Natural killer cell (primary cell): Measurements from ENCODE around the gene SLC22A4. TPM values are rescaled to one million over a fixed set of nuclear protein-coding genes. Genes with fewer than 3 reads are reported as not detected.

Source experiments
- ATAC-seq, 3 donors: fragments of 150-1000 bp in 2 of 3; fragments of 200-7000 bp in 1 of 3; cut with Tn5 transposase; 1 replicate in 1 of 3; 2 replicates in 2 of 3; pipeline ENCODE4 v1.10.0; 2021; ENCODE audit warnings: mild to moderate bottlenecking in 2 of 3, moderate library complexity in 2 of 3
- DNase-seq, 2 donors: peaks; one replicate each; pipeline versions ENCODE4 v3.0.0 to v3.0.0-alpha.2; 2013 to 2021; ENCODE audit warnings: mixed read lengths in 1 of 2
- H3K27ac ChIP-seq: one replicate; pipeline ENCODE4 v1.5.1; 2013; ENCODE audit warnings: mild to moderate bottlenecking, low read length
- H3K27me3 ChIP-seq: one replicate; pipeline ENCODE4 v1.6.1; 2013; ENCODE audit warnings: low read length; ENCODE audit not compliant: control insufficient read depth, insufficient read depth
- H3K36me3 ChIP-seq: one replicate; pipeline ENCODE4 v1.6.1; 2013; ENCODE audit warnings: low read length; ENCODE audit not compliant: control insufficient read depth, insufficient read depth
- H3K4me1 ChIP-seq: one replicate; pipeline ENCODE4 v1.6.1; 2013; ENCODE audit warnings: low read length; ENCODE audit not compliant: control insufficient read depth, insufficient read depth
- H3K4me3 ChIP-seq: one replicate; pipeline ENCODE4 v1.5.1; 2013; ENCODE audit warnings: low read length
- H3K9me3 ChIP-seq: one replicate; pipeline ENCODE4 v1.6.1; 2013; ENCODE audit warnings: low read length; ENCODE audit not compliant: control insufficient read depth, insufficient read depth
- H3K27ac Mint-ChIP-seq, 2 donors: one replicate each; pipeline ENCODE4 v1.8.0; 2022; ENCODE audit warnings: mild to moderate bottlenecking in 2 of 2, mixed read lengths in 2 of 2, moderate library complexity in 1 of 2
- H3K27me3 Mint-ChIP-seq, 2 donors: one replicate each; pipeline ENCODE4 v1.8.0; 2022; ENCODE audit warnings: low read depth in 2 of 2, mixed read lengths in 2 of 2
- H3K36me3 Mint-ChIP-seq: one replicate; pipeline ENCODE4 v1.8.0; 2022; ENCODE audit warnings: mixed read lengths
- H3K4me1 Mint-ChIP-seq, 2 donors: one replicate each; pipeline ENCODE4 v1.8.0; 2022; ENCODE audit warnings: mixed read lengths in 2 of 2
- H3K4me3 Mint-ChIP-seq: one replicate; pipeline ENCODE4 v1.8.0; 2022; ENCODE audit warnings: mild to moderate bottlenecking, moderate library complexity, mixed read lengths
- H3K9me3 Mint-ChIP-seq, 2 donors: one replicate each; pipeline ENCODE4 v1.8.0; 2022; ENCODE audit warnings: mixed read lengths in 2 of 2
- WGBS: methylation state at CpG from one replicate; pipeline ENCODE4 v1.1.7; 2013; ENCODE audit warnings: missing lambda C conversion rate; ENCODE audit not compliant: insufficient coverage; 5-methylcytosine and 5-hydroxymethylcytosine counted together
- intact Hi-C: fragments of 100-400 bp; cut with micrococcal nuclease; formaldehyde crosslinking; loops from one replicate; pipeline ENCODE4 v1.14.2; 2022
- total RNA-seq, 4 donors: library from RNA; stranded (reverse); fragments of 120-200 nt in 1 of 4; gene quantifications; one replicate each; pipeline versions ENCODE4 v1.2.3 to v1.2.4, GENCODE V29; 2013 to 2022
- TF ChIP-seq, protein P1 (sequence below): fragments of 200-600 bp; IDR thresholded peaks from one replicate; pipeline ENCODE4 v1.8.0; 2022; ENCODE audit warnings: antibody characterized with exemption

SLC22A4 gene
- total RNA-seq, 3 donors from 2014 or later (not counting 1 experiment from before 2014, with no cell fraction given) = 0.14 to 2.3 (median 0.27) TPM

DNA sequence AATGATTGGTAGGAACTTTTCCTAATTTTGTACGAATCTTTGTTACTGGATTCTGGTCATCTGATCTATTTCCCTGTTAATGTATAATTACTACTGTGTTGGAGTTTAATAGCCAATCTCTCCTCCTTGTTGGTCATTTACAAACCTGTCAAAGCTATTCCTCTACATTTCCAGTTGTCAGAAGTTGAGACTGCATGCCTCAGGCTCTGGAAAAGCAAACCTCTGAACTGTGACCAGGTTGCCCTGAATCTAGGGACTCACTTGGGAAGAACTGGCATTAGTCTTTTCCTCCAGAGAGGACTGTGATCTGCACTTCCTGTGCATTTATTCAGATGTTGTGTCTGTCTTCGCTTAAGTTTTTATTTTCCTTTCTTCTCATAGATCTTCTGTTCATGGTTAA, 20.6 kb upstream of the SLC22A4 start:
- ATAC-seq = no peak
- intact Hi-C loops = loop anchor here (2.0 kb wide), 1 partner anchor 547 kb away; no protein-coding TSS in a partner anchor
- H3K4me3 ChIP-seq = no peak overlapping the region
- no peaks in the 10 kb centered on the region for H3K9me3 ChIP-seq
- Mint-ChIP-seq H3K4me3 (no peak overlapping the region), H3K27ac (no peak overlapping the region), H3K9me3 (no peaks in the 10 kb centered on the region), H3K4me1 (peaks cover 0 to 18% of the 10 kb centered on the region in 2 donors), H3K36me3 (no peaks in the 10 kb centered on the region), H3K27me3 (peaks cover 15 to 23% of the 10 kb centered on the region in 2 donors)
- WGBS = 100% methylated on average over 1 of the region's 2 CpGs
- TF ChIP-seq, protein P1, sequence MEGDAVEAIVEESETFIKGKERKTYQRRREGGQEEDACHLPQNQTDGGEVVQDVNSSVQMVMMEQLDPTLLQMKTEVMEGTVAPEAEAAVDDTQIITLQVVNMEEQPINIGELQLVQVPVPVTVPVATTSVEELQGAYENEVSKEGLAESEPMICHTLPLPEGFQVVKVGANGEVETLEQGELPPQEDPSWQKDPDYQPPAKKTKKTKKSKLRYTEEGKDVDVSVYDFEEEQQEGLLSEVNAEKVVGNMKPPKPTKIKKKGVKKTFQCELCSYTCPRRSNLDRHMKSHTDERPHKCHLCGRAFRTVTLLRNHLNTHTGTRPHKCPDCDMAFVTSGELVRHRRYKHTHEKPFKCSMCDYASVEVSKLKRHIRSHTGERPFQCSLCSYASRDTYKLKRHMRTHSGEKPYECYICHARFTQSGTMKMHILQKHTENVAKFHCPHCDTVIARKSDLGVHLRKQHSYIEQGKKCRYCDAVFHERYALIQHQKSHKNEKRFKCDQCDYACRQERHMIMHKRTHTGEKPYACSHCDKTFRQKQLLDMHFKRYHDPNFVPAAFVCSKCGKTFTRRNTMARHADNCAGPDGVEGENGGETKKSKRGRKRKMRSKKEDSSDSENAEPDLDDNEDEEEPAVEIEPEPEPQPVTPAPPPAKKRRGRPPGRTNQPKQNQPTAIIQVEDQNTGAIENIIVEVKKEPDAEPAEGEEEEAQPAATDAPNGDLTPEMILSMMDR = no peak
- H3K27ac ChIP-seq = no peak overlapping the region
- peaks cover 8% of the 10 kb centered on the region for H3K4me1 ChIP-seq
- H3K27me3 ChIP-seq = peaks cover 4% of the 10 kb centered on the region
- DNase-seq = no peak
- H3K36me3 ChIP-seq = no peaks in the 10 kb centered on the region

DNA sequence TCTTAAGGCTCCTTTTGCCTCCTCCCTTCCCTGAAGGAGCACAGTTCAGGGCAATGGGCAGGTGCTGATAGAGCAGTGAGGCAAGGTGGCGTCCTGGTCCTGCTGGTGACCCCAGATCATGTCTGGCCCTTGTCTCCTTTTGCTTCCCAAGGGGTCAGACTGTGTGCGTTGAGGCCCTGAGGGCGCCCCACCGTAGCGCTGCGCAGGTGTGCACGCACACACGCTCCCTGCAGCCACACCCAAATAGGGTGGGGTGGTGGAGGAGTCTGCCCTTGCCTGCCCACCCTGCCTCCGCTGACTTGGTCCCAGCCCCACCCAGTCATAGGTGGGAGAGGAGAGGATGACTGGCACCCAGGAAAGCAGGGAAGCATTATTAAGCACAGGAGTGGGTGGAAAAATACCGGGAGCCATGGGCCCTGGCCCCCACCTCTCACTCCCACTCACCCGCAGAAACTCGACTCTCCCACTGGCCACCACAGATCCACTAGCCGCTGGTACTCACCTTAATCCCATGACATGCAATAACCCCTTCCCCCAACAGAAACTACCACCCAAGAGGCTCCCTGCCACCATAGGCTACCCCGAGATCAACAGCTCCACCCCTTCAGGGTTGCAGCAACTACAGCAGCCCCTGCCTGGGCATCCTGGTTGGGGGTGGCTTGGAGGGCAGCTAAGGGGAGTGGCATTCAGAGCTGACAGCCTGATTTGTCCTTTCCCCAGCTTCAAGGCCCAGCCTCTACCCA, 20.0 kb upstream of the SLC22A4 start:
- Histone ChIP-seq H3K9me3 (no peaks in the 10 kb centered on the region), H3K36me3 (no peaks in the 10 kb centered on the region), H3K27me3 (peaks cover 4% of the 10 kb centered on the region), H3K27ac (no peak overlapping the region), H3K4me3 (no peak overlapping the region), H3K4me1 (peaks cover 8% of the 10 kb centered on the region)
- ATAC-seq = no peak
- Mint-ChIP-seq H3K27ac (no peak overlapping the region), H3K36me3 (no peaks in the 10 kb centered on the region), H3K4me3 (no peak overlapping the region), H3K9me3 (no peaks in the 10 kb centered on the region), H3K27me3 (peaks cover 15 to 23% of the 10 kb centered on the region in 2 donors), H3K4me1 (peaks cover 0 to 18% of the 10 kb centered on the region in 2 donors)
- TF ChIP-seq, protein P1 = no peak
- DNase-seq = no peak
- intact Hi-C loops = no loop called here
- 94% methylated on average over 12 of the region's 14 CpGs for WGBS

DNA sequence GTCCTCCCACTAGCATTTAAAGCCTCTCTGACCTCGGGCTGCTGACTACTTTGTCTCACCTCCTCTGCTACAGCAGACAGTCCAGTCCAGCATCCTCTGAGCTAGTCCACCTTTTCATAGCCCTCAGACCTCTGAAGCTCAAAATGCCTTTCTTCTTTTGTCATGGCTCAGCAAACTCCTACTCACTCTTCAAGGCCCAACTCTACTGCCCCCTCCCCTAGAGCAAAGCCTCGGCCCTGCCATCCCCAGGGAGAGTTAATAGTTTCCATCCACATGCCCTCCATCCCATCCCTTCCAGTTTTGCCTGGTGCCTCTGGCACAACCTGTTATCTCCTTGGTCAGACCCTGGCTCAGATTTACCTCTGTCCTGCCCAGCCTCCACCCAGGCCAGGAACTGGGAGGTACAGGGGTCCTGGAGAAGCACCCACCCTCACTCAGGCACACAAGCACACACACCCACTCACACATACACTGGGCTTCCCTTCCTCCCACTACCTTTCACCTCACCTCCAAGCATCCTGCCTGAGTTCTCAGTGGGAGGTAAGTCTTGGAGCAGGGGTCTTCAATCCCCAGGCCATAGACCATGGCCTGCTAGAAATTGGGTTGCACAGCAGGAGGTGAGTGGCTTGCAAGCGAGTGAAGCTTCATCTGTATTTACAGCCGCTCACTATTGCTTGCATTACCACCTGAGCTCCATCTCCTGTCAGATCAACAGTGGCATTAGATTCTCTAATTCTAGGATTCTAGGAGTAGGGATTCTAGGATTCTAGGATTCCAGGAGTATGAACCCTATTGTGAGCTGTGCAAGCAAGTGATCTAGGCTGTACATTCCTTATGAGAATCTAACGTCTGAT, 18.6 kb upstream of the SLC22A4 start:
- H3K9me3 Mint-ChIP-seq = no peaks in the 10 kb centered on the region
- DNase-seq (no peak), ATAC-seq (no peak)
- no peaks in the 10 kb centered on the region for H3K36me3 Mint-ChIP-seq
- no peaks in the 10 kb centered on the region for H3K36me3 ChIP-seq
- H3K4me1 Mint-ChIP-seq = peaks cover 0 to 18% of the 10 kb centered on the region in 2 donors
- peaks cover 21 to 23% of the 10 kb centered on the region in 2 donors for H3K27me3 Mint-ChIP-seq
- H3K4me3 Mint-ChIP-seq = peak overlapping the region; percentile 5
- intact Hi-C loops = no loop called here
- no peak overlapping the region for H3K4me3 ChIP-seq
- H3K27ac ChIP-seq = no peak overlapping the region
- TF ChIP-seq, protein P1 = no peak
- H3K9me3 ChIP-seq = no peaks in the 10 kb centered on the region
- WGBS = 83% methylated on average over 4 of the region's 5 CpGs
- H3K27ac Mint-ChIP-seq = no peak overlapping the region
- H3K27me3 ChIP-seq = peaks cover 4% of the 10 kb centered on the region
- H3K4me1 ChIP-seq = peaks cover 8% of the 10 kb centered on the region
